Mesendoderm (in vitro differentiated cells): Measurements from ENCODE around the gene STRN.
A peak's percentile ranks its signal among the peaks of the same experiment; 100 is the strongest.
"Not testable (repeated sequence)": the region's sequence is repeated elsewhere in the genome, so short reads cannot be mapped to it uniquely, and the experiment has no call there.

Experiments
- DNase-seq: peaks from one replicate; pipeline ENCODE4 v3.0.0; 2013
- H2AK5ac ChIP-seq: 2 replicates; pipeline ENCODE4 v1.6.1; 2013; ENCODE audit warnings: low read length, inconsistent platforms
- H2BK120ac ChIP-seq: 2 replicates; pipeline ENCODE4 v1.6.1; 2013; ENCODE audit warnings: low read depth, mild to moderate bottlenecking, low read length, moderate library complexity, mixed read lengths
- H2BK15ac ChIP-seq: replicated peaks from 2 replicates; pipeline ENCODE4 v1.6.1; 2013; ENCODE audit warnings: low read depth, mild to moderate bottlenecking, moderate library complexity
- H2BK5ac ChIP-seq: 2 replicates; pipeline ENCODE4 v1.6.1; 2013; ENCODE audit warnings: low read length, inconsistent platforms
- H3K18ac ChIP-seq: 2 replicates; pipeline ENCODE4 v1.6.1; 2013; ENCODE audit warnings: mild to moderate bottlenecking, low read length, mixed read lengths
- H3K23ac ChIP-seq: one replicate; pipeline ENCODE4 v1.6.1; 2013; ENCODE audit warnings: low read length
- H3K27ac ChIP-seq: 2 replicates; pipeline ENCODE4 v1.5.1; 2013; ENCODE audit warnings: low read depth, mild to moderate bottlenecking, inconsistent platforms, low read length, moderate library complexity
- H3K27me3 ChIP-seq: 2 replicates; pipeline ENCODE4 v1.6.1; 2013; ENCODE audit warnings: low read length, control low read depth, mild to moderate bottlenecking, inconsistent platforms; ENCODE audit not compliant: insufficient read depth, poor library complexity
- H3K36me3 ChIP-seq: 2 replicates; pipeline ENCODE4 v1.6.1; 2013; ENCODE audit warnings: low read length, inconsistent platforms; ENCODE audit not compliant: control insufficient read depth, insufficient read depth
- H3K4ac ChIP-seq: one replicate; pipeline ENCODE4 v1.6.1; 2013; ENCODE audit warnings: low read depth, mild to moderate bottlenecking, low read length, moderate library complexity
- H3K4me1 ChIP-seq: 2 replicates; pipeline ENCODE4 v1.6.1; 2013; ENCODE audit warnings: low read depth, low read length, inconsistent platforms; ENCODE audit not compliant: control insufficient read depth
- H3K4me2 ChIP-seq: 2 replicates; pipeline ENCODE4 v1.6.1; 2013; ENCODE audit warnings: low read length
- H3K4me3 ChIP-seq: 2 replicates; pipeline ENCODE4 v1.5.1; 2013; ENCODE audit warnings: mild to moderate bottlenecking, low read length
- H3K56ac ChIP-seq: one replicate; pipeline ENCODE4 v1.6.1; 2013; ENCODE audit warnings: low read length
- H3K79me1 ChIP-seq: 2 replicates; pipeline ENCODE4 v1.6.1; 2013; ENCODE audit warnings: low read length, inconsistent platforms
- H3K79me2 ChIP-seq: 2 replicates; pipeline ENCODE4 v1.6.1; 2013; ENCODE audit warnings: mild to moderate bottlenecking, low read length; ENCODE audit not compliant: control insufficient read depth, insufficient read depth
- H3K9ac ChIP-seq: 2 replicates; pipeline ENCODE4 v1.6.1; 2013; ENCODE audit warnings: low read length, inconsistent platforms
- H4K5ac ChIP-seq: one replicate; pipeline ENCODE4 v1.6.1; 2013; ENCODE audit warnings: low read length
- H4K8ac ChIP-seq: one replicate; pipeline ENCODE4 v1.6.1; 2013; ENCODE audit warnings: low read depth, mild to moderate bottlenecking, control low read depth, low read length, moderate library complexity
- WGBS: extraction: QIAGEN DNeasy Blood & Tissue Kit; methylation state at CpG from one replicate; pipeline ENCODE4 v1.1.7; 2013; ENCODE audit warnings: low lambda C conversion rate, missing lambda C conversion rate; ENCODE audit not compliant: insufficient coverage; ENCODE audit errors: extremely low coverage; 5-methylcytosine and 5-hydroxymethylcytosine counted together

Gene STRN

GRCh38 chr2:36951027-36951518 is 15.3 kb downstream of the STRN start:
- WGBS, result no CpG with 5 or more reads among the region's 2 CpGs
- H3K27ac ChIP-seq, result no peak overlapping the region

DNA sequence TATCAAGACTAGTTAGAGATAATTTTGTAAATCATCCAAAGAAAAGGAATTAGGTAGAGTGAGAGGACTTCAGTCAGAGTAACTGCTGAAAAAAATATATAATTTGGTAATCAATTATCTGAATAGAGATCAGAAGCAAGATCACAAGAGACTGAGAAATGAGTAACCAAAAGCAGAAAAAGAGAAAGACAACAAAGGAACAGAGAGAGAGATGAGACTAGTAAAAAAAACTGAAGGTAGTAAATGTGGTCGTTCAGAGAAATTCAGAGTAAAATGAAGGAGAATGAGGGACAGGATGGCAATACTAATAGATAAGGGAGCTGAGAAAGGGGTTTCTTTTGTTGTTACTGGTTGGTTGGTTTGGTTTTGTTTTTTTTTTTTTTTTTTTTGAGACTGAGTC is 16.5 kb downstream of the STRN start:
- no peak overlapping the region for H3K9ac ChIP-seq
- H3K79me2 ChIP-seq, result peaks cover 15% of the 10 kb centered on the region
- peaks cover 5% of the 10 kb centered on the region for H3K79me1 ChIP-seq
- H3K4me1 ChIP-seq, result peaks cover 7% of the 10 kb centered on the region
- no peak overlapping the region for H3K4me2 ChIP-seq
- H4K5ac ChIP-seq, result no peak overlapping the region
- no peak overlapping the region for H3K4me3 ChIP-seq
- no peak overlapping the region for H2AK5ac ChIP-seq
- H4K8ac ChIP-seq, result no peak overlapping the region
- no peak overlapping the region for H3K18ac ChIP-seq
- H2BK5ac ChIP-seq, result no peak overlapping the region
- WGBS, result no CpG with 5 or more reads among the region's 1 CpG
- H2BK120ac ChIP-seq, result no peak overlapping the region
- H3K27me3 ChIP-seq, result no peaks in the 10 kb centered on the region
- no peak overlapping the region for H3K4ac ChIP-seq
- H2BK15ac ChIP-seq, result no peak overlapping the region
- no peak overlapping the region for H3K23ac ChIP-seq
- no peak overlapping the region for H3K27ac ChIP-seq
- no peaks in the 10 kb centered on the region for H3K36me3 ChIP-seq
- H3K56ac ChIP-seq, result no peak overlapping the region
- DNase-seq, result no peak

More at GRCh38 chr2:36951027-36951518, 15.3 kb downstream of the STRN start:
- Histone ChIP-seq H2AK5ac (no peak overlapping the region), H3K36me3 (no peaks in the 10 kb centered on the region), H3K56ac (no peak overlapping the region), H3K27me3 (no peaks in the 10 kb centered on the region), H4K5ac (no peak overlapping the region), H3K79me2 (peaks cover 21% of the 10 kb centered on the region), H3K4me1 (peaks cover 7% of the 10 kb centered on the region), H2BK15ac (no peak overlapping the region), H3K18ac (peak overlapping the region; percentile 68), H3K9ac (no peak overlapping the region), H3K23ac (no peak overlapping the region), H3K4ac (no peak overlapping the region), H3K4me3 (no peak overlapping the region), H4K8ac (no peak overlapping the region), H2BK5ac (no peak overlapping the region), H2BK120ac (no peak overlapping the region), H3K4me2 (no peak overlapping the region), H3K79me1 (peaks cover 9% of the 10 kb centered on the region)
- no peak for DNase-seq

- H2BK15ac ChIP-seq, H3K36me3 ChIP-seq, H4K5ac ChIP-seq: not testable (repeated sequence)
Observed at GRCh38 chr2:36945240-36945639, 21.1 kb downstream of the STRN start.

GRCh38 chr2:36941867-36942266 is 24.5 kb downstream of the STRN start:
- Histone ChIP-seq H3K4ac (no peak overlapping the region), H3K79me2 (peaks cover 2% of the 10 kb centered on the region), H2BK5ac (no peak overlapping the region), H3K56ac (no peak overlapping the region), H3K23ac (no peak overlapping the region), H3K27me3 (no peaks in the 10 kb centered on the region), H3K36me3 (no peaks in the 10 kb centered on the region), H3K27ac (no peak overlapping the region), H3K18ac (no peak overlapping the region), H4K5ac (no peak overlapping the region), H2AK5ac (no peak overlapping the region), H3K4me3 (no peak overlapping the region), H3K9ac (no peak overlapping the region), H3K79me1 (peaks cover 2% of the 10 kb centered on the region), H4K8ac (no peak overlapping the region), H2BK15ac (no peak overlapping the region), H3K4me2 (no peak overlapping the region), H3K4me1 (no peaks in the 10 kb centered on the region), H2BK120ac (no peak overlapping the region)
- no CpG with 5 or more reads among the region's 4 CpGs for WGBS
- no peak for DNase-seq

More at GRCh38 chr2:36945240-36945639, 21.1 kb downstream of the STRN start:
- not testable (repeated sequence) for H4K8ac ChIP-seq, H3K27me3 ChIP-seq, H3K9ac ChIP-seq, H3K4ac ChIP-seq, H3K23ac ChIP-seq, H3K27ac ChIP-seq, H2BK5ac ChIP-seq, H3K18ac ChIP-seq, H3K4me3 ChIP-seq, H3K79me2 ChIP-seq, H2AK5ac ChIP-seq, H3K79me1 ChIP-seq, H3K4me2 ChIP-seq, H2BK120ac ChIP-seq, H3K56ac ChIP-seq, DNase-seq, H3K4me1 ChIP-seq
- WGBS, result no CpG with 5 or more reads among the region's 10 CpGs

DNA sequence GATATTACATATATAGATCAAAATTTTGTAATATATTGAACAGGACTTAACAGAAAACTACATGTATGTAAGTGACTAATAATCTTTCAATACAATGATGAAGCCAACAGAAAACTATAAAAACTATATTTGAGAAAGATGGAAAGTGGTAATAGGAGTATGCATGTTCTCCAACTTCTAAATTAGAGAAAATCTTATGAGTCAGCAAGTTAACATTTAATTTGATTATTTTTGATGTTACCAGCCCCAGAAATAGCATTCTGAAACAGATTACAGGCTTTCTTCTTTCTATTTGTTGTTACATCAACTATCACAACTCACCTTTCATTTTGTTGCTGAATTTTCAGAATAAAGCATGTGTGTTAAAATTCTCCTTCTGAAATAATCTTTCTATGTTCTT is 29.8 kb downstream of the STRN start:
- not testable (repeated sequence) for H2AK5ac ChIP-seq, H3K27ac ChIP-seq, H3K4me1 ChIP-seq, H3K23ac ChIP-seq, H3K79me2 ChIP-seq, H3K79me1 ChIP-seq, H3K4me3 ChIP-seq, H3K9ac ChIP-seq, H2BK15ac ChIP-seq, H2BK5ac ChIP-seq, H2BK120ac ChIP-seq, H3K18ac ChIP-seq, H4K5ac ChIP-seq, H3K4ac ChIP-seq, H3K36me3 ChIP-seq, H3K4me2 ChIP-seq, H3K56ac ChIP-seq, H3K27me3 ChIP-seq, H4K8ac ChIP-seq, DNase-seq

- not testable (repeated sequence) for H2BK5ac ChIP-seq, H4K8ac ChIP-seq, H3K9ac ChIP-seq, H3K27me3 ChIP-seq, DNase-seq, H3K23ac ChIP-seq, H3K4me3 ChIP-seq, H3K4me1 ChIP-seq, H3K79me2 ChIP-seq, H2AK5ac ChIP-seq, H4K5ac ChIP-seq, H3K18ac ChIP-seq, H3K27ac ChIP-seq, H2BK15ac ChIP-seq, H3K79me1 ChIP-seq, H2BK120ac ChIP-seq, H3K36me3 ChIP-seq, H3K4ac ChIP-seq, H3K4me2 ChIP-seq, H3K56ac ChIP-seq
- no CpG with 5 or more reads among the region's 6 CpGs for WGBS
Observed at GRCh38 chr2:36931688-36932087, 34.6 kb downstream of the STRN start.
